Neural cell (in vitro differentiated cells): ENCODE data around the gene PROX1. TPM values are rescaled to one million over a fixed set of nuclear protein-coding genes. Genes with fewer than 3 reads are reported as not detected.

ENCODE experiments used
- H2AFZ ChIP-seq: fragments of 200-600, 300-800 bp; sonication (generic), shearing (Covaris generic); 2 replicates; pipeline ENCODE4 v1.6.0; 2014; ENCODE audit warnings: low read depth, mild to moderate bottlenecking, antibody characterized with exemption, low read length, moderate library complexity
- H3F3A ChIP-seq: fragments of 200-600 bp; shearing (Covaris generic); 2 replicates; pipeline ENCODE4 v1.6.1; 2016; ENCODE audit warnings: mild to moderate bottlenecking, moderate library complexity, mixed read lengths, antibody characterized with exemption, low read length; ENCODE audit not compliant: insufficient read depth, poor library complexity, severe bottlenecking
- H3K27ac ChIP-seq: fragments of 200-600, 300-800 bp; sonication (generic), shearing (Covaris generic); 2 replicates; pipeline ENCODE4 v1.5.1; 2014; ENCODE audit warnings: mild to moderate bottlenecking, low read length, moderate library complexity
- H3K27me3 ChIP-seq: fragments of 300-800, 200-600 bp; sonication (generic), shearing (Covaris generic); 2 replicates; pipeline ENCODE4 v1.6.0; 2014; ENCODE audit warnings: mild to moderate bottlenecking, low read depth, low read length, moderate library complexity; ENCODE audit not compliant: insufficient read depth
- H3K36me3 ChIP-seq: fragments of 300-800, 200-600 bp; sonication (generic), shearing (Covaris generic); 2 replicates; pipeline ENCODE4 v1.5.1; 2014; ENCODE audit warnings: mild to moderate bottlenecking, antibody characterized with exemption, low read length, moderate library complexity; ENCODE audit not compliant: insufficient read depth
- H3K4me2 ChIP-seq: fragments of 300-800, 200-600 bp; sonication (generic), shearing (Covaris generic); 2 replicates; pipeline ENCODE4 v1.6.0; 2014; ENCODE audit warnings: mild to moderate bottlenecking, low read length
- H3K4me3 ChIP-seq: fragments of 300-800, 200-600 bp; sonication (generic), shearing (Covaris generic); 2 replicates; pipeline ENCODE4 v1.5.1; 2014; ENCODE audit warnings: mild to moderate bottlenecking, low read length, moderate library complexity
- H3K79me2 ChIP-seq: fragments of 200-600 bp; shearing (Covaris generic); replicated peaks from 2 replicates; pipeline ENCODE4 v1.6.0; 2014; ENCODE audit warnings: mild to moderate bottlenecking, low read length, moderate library complexity; ENCODE audit not compliant: insufficient read depth
- H3K9ac ChIP-seq: fragments of 300-800, 200-600 bp; sonication (generic), shearing (Covaris generic); 2 replicates; pipeline ENCODE4 v1.6.1; 2016; ENCODE audit warnings: mild to moderate bottlenecking, low read length, mixed read lengths
- H3K9me2 ChIP-seq: fragments of 200-600 bp; shearing (Covaris generic); 2 replicates; pipeline ENCODE4 v1.6.1; 2016; ENCODE audit warnings: mild to moderate bottlenecking, low read length, mixed read lengths; ENCODE audit not compliant: insufficient read depth
- H3K9me3 ChIP-seq: fragments of 200-600, 300-800 bp; sonication (generic), shearing (Covaris generic); 2 replicates; pipeline ENCODE4 v1.6.1; 2016; ENCODE audit warnings: mild to moderate bottlenecking, mixed run types, low read length, moderate library complexity, mixed read lengths
- H4K20me1 ChIP-seq: fragments of 200-600 bp; shearing (Covaris generic); 2 replicates; pipeline ENCODE4 v1.6.1; 2016; ENCODE audit warnings: mild to moderate bottlenecking, mixed run types; ENCODE audit not compliant: insufficient read depth
- EP300 ChIP-seq: fragments of 450-650 bp; conservative IDR thresholded peaks from 2 replicates; pipeline ENCODE4 v1.6.1; 2014; ENCODE audit warnings: antibody characterized with exemption, mild to moderate bottlenecking, moderate library complexity; ENCODE audit not compliant: poor library complexity, severe bottlenecking
- EZH2 ChIP-seq: fragments of 200-600, 300-800 bp; shearing (Covaris generic), sonication (generic); IDR thresholded peaks from 2 replicates; pipeline ENCODE4 v1.6.1; 2014; ENCODE audit warnings: antibody characterized with exemption, low read length, borderline replicate concordance, mild to moderate bottlenecking; ENCODE audit not compliant: insufficient read depth, poor library complexity, severe bottlenecking
- MXI1 ChIP-seq: fragments of 450-650 bp; conservative IDR thresholded peaks from 2 replicates; pipeline ENCODE4 v1.6.1; 2014; ENCODE audit warnings: antibody characterized with exemption, mild to moderate bottlenecking; ENCODE audit not compliant: poor library complexity, severe bottlenecking
- POLR2AphosphoS5 ChIP-seq: IDR thresholded peaks from 2 replicates; pipeline ENCODE4 v1.6.1; 2012
- RAD21 ChIP-seq: fragments of 450-650 bp; conservative IDR thresholded peaks from 2 replicates; pipeline ENCODE4 v1.6.1; 2014; ENCODE audit warnings: antibody characterized with exemption, mild to moderate bottlenecking, moderate library complexity
- SMC3 ChIP-seq: fragments of 450-650 bp; conservative IDR thresholded peaks from 2 replicates; pipeline ENCODE4 v1.6.1; 2014; ENCODE audit warnings: antibody characterized with exemption, mild to moderate bottlenecking, moderate library complexity; ENCODE audit not compliant: poor library complexity
- TAF1 ChIP-seq: IDR thresholded peaks from 2 replicates; pipeline ENCODE4 v1.6.1; 2012; ENCODE audit warnings: low read depth
- polyA plus RNA-seq: library from polyadenylated mRNA; depleted of rRNA; stranded (reverse); fragments of >200 nt; gene quantifications from 2 replicates; pipeline ENCODE4 v1.2.3, GENCODE V29; 2014
- TF ChIP-seq, protein P1 (sequence below): fragments of 450-650 bp; IDR thresholded peaks from 2 replicates; pipeline ENCODE4 v1.5.1; 2014; ENCODE audit warnings: antibody characterized with exemption, mild to moderate bottlenecking, moderate library complexity; ENCODE audit not compliant: poor library complexity, severe bottlenecking
- TF ChIP-seq, protein P2 (sequence below): IDR thresholded peaks from 2 replicates; pipeline ENCODE4 v1.6.1; 2012; ENCODE audit warnings: borderline replicate concordance

The PROX1 gene
- polyA plus RNA-seq, 1 donor from 2014 or later = 1.0 TPM

DNA sequence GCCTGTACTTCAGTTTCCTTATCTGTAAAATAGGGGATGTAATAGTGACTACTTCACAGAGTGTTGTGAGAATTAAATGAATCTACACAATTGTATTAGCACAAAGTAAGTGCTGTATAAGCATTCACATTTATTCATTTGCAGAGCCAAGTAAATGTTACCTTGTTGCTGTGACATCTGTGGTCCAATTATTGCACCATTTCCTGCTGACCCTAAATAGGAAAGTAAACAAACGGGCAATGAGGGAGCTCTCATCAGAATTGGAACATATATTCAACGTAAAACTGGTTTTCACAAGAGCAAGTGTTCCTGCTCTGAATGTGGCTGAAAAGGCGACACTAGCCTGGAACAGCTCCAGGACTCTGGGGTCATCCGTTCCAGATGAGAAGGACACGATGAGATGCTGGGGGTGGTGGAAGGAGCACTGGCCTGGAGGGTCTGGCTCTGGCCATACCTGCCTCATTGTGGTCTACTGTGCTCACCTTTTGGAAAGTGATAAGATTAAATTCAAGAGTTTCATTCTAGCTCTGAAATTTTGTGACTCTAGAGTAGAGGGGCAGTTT, 34.5 kb downstream of the PROX1 start:
- no peak overlapping the region for H3K4me3 ChIP-seq
- no peaks in the 10 kb centered on the region for H3K9me2 ChIP-seq
- H3K27me3 ChIP-seq = no peaks in the 10 kb centered on the region
- H3K79me2 ChIP-seq = no peaks in the 10 kb centered on the region
- TF ChIP-seq EZH2 (no peak), RAD21 (no peak), POLR2AphosphoS5 (no peak), SMC3 (no peak), TAF1 (no peak), MXI1 (no peak), EP300 (no peak)
- TF ChIP-seq, protein P1, sequence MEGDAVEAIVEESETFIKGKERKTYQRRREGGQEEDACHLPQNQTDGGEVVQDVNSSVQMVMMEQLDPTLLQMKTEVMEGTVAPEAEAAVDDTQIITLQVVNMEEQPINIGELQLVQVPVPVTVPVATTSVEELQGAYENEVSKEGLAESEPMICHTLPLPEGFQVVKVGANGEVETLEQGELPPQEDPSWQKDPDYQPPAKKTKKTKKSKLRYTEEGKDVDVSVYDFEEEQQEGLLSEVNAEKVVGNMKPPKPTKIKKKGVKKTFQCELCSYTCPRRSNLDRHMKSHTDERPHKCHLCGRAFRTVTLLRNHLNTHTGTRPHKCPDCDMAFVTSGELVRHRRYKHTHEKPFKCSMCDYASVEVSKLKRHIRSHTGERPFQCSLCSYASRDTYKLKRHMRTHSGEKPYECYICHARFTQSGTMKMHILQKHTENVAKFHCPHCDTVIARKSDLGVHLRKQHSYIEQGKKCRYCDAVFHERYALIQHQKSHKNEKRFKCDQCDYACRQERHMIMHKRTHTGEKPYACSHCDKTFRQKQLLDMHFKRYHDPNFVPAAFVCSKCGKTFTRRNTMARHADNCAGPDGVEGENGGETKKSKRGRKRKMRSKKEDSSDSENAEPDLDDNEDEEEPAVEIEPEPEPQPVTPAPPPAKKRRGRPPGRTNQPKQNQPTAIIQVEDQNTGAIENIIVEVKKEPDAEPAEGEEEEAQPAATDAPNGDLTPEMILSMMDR = no peak
- TF ChIP-seq, protein P2, sequence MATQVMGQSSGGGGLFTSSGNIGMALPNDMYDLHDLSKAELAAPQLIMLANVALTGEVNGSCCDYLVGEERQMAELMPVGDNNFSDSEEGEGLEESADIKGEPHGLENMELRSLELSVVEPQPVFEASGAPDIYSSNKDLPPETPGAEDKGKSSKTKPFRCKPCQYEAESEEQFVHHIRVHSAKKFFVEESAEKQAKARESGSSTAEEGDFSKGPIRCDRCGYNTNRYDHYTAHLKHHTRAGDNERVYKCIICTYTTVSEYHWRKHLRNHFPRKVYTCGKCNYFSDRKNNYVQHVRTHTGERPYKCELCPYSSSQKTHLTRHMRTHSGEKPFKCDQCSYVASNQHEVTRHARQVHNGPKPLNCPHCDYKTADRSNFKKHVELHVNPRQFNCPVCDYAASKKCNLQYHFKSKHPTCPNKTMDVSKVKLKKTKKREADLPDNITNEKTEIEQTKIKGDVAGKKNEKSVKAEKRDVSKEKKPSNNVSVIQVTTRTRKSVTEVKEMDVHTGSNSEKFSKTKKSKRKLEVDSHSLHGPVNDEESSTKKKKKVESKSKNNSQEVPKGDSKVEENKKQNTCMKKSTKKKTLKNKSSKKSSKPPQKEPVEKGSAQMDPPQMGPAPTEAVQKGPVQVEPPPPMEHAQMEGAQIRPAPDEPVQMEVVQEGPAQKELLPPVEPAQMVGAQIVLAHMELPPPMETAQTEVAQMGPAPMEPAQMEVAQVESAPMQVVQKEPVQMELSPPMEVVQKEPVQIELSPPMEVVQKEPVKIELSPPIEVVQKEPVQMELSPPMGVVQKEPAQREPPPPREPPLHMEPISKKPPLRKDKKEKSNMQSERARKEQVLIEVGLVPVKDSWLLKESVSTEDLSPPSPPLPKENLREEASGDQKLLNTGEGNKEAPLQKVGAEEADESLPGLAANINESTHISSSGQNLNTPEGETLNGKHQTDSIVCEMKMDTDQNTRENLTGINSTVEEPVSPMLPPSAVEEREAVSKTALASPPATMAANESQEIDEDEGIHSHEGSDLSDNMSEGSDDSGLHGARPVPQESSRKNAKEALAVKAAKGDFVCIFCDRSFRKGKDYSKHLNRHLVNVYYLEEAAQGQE = no peak
- H4K20me1 ChIP-seq = no peaks in the 10 kb centered on the region
- H3K9ac ChIP-seq = no peak overlapping the region
- no peak overlapping the region for H3K4me2 ChIP-seq
- H3K9me3 ChIP-seq = no peaks in the 10 kb centered on the region
- H2AFZ ChIP-seq = no peak overlapping the region
- no peaks in the 10 kb centered on the region for H3F3A ChIP-seq
- H3K36me3 ChIP-seq = no peaks in the 10 kb centered on the region
- H3K27ac ChIP-seq = no peak overlapping the region

GRCh38 chr1:214022810-214023425, 35.1 kb downstream of the PROX1 start:
- H3K79me2 ChIP-seq = no peaks in the 10 kb centered on the region
- H2AFZ ChIP-seq = no peak overlapping the region
- no peaks in the 10 kb centered on the region for H3K36me3 ChIP-seq
- no peak overlapping the region for H3K4me2 ChIP-seq
- H3K9me3 ChIP-seq = no peaks in the 10 kb centered on the region
- no peak overlapping the region for H3K27ac ChIP-seq
- H3K27me3 ChIP-seq = no peaks in the 10 kb centered on the region
- no peaks in the 10 kb centered on the region for H3F3A ChIP-seq
- no peaks in the 10 kb centered on the region for H4K20me1 ChIP-seq
- H3K9me2 ChIP-seq = no peaks in the 10 kb centered on the region
- no peak overlapping the region for H3K9ac ChIP-seq
- H3K4me3 ChIP-seq = no peak overlapping the region
- TF ChIP-seq SMC3 (no peak), TAF1 (no peak), EP300 (no peak), EZH2 (no peak), RAD21 (no peak), POLR2AphosphoS5 (no peak), MXI1 (no peak)
- TF ChIP-seq, protein P1 = no peak
